ENCODE results near the gene PITPNM2. TPM values are rescaled to one million over a fixed set of nuclear protein-coding genes. Genes with fewer than 3 reads are reported as not detected.

PITPNM2 gene
- total RNA-seq, 1 donor from 2014 or later = 7.5 TPM

- TF ChIP-seq, protein P1, sequence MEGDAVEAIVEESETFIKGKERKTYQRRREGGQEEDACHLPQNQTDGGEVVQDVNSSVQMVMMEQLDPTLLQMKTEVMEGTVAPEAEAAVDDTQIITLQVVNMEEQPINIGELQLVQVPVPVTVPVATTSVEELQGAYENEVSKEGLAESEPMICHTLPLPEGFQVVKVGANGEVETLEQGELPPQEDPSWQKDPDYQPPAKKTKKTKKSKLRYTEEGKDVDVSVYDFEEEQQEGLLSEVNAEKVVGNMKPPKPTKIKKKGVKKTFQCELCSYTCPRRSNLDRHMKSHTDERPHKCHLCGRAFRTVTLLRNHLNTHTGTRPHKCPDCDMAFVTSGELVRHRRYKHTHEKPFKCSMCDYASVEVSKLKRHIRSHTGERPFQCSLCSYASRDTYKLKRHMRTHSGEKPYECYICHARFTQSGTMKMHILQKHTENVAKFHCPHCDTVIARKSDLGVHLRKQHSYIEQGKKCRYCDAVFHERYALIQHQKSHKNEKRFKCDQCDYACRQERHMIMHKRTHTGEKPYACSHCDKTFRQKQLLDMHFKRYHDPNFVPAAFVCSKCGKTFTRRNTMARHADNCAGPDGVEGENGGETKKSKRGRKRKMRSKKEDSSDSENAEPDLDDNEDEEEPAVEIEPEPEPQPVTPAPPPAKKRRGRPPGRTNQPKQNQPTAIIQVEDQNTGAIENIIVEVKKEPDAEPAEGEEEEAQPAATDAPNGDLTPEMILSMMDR (IDR thresholded peaks at IDR 0.05; ENCODE audit: unreplicated experiment) = no peak
- Mint-ChIP-seq H3K27me3 (ENCODE audit: low read depth) (no peaks in the 10 kb centered on the region), H3K9me3 (no peaks in the 10 kb centered on the region), H3K4me1 (no peaks in the 10 kb centered on the region), H3K4me3 (no peak overlapping the region), H3K27ac (no peak overlapping the region), H3K36me3 (peaks cover 22% of the 10 kb centered on the region)
- DNase-seq (ENCODE audit: low spot score in 2 of 2, unreplicated experiment in 2 of 2) = no peak
Measured at GRCh38 chr12:123171967-123172366, 21.1 kb upstream of the PITPNM2 start.

DNA sequence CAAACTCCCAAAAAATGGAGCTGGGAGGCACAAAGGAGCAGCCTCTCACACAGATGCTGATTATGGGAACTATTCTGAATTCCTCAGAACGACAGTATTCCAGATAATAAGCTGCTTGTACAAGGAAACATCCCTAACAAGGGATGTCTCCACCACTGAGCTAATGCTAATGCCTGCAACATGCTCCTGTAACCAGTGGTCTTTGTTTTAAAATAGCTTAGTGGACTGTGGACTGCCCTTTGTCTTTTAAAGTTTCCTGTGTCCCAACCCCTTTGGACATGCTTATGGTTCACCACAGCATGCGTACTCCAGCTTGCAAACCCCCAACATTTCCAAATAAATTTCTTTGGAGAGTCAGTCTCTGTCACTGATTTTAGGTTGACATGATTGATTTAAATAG, 16.4 kb upstream of the PITPNM2 start:
- no peak for DNase-seq (ENCODE audit: low spot score in 2 of 2, unreplicated experiment in 2 of 2)
- TF ChIP-seq, protein P1 (IDR thresholded peaks at IDR 0.05; ENCODE audit: unreplicated experiment) = no peak
- Mint-ChIP-seq H3K4me3 (no peak overlapping the region), H3K4me1 (peaks cover 15% of the 10 kb centered on the region), H3K27ac (no peak overlapping the region), H3K27me3 (ENCODE audit: low read depth) (no peaks in the 10 kb centered on the region), H3K36me3 (peaks cover 19% of the 10 kb centered on the region), H3K9me3 (no peaks in the 10 kb centered on the region)

GRCh38 chr12:123165537-123165936, 14.6 kb upstream of the PITPNM2 start:
- Mint-ChIP-seq H3K9me3 (no peaks in the 10 kb centered on the region), H3K27ac (no peak overlapping the region), H3K4me1 (peaks cover 23% of the 10 kb centered on the region)

DNA sequence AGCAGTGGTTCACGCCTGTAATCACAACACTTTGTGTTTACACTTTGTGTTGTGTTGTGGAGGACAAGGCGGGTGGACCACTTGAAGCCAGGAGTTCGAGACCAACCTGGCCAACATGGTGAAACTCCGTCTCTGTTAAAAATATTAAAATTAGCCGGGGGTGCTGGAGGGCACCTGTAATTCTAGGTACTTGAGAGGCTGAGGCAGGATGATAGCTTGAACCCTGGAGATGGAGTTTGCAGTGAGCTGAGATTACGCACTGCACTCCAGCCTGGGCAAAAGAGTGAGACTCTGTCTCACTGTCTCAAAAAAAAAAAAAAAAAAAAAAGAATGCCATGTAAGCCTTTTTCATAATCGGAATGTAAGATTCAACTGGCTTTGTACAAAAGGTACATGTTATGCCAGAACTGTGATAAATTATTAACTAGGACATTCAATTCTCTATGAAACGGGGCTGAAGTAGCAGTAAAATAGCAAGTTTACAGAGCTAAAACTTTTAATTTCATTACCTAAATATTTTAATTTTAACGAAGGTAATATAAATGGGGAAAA, 13.9 kb upstream of the PITPNM2 start:
- Mint-ChIP-seq H3K9me3 (no peaks in the 10 kb centered on the region), H3K27ac (no peak overlapping the region), H3K36me3 (peaks cover 11% of the 10 kb centered on the region), H3K4me3 (no peak overlapping the region), H3K27me3 (ENCODE audit: low read depth) (no peaks in the 10 kb centered on the region), H3K4me1 (peaks cover 26% of the 10 kb centered on the region)
- DNase-seq (ENCODE audit: low spot score in 2 of 2, unreplicated experiment in 2 of 2) = no peak
- TF ChIP-seq, protein P1 (IDR thresholded peaks at IDR 0.05; ENCODE audit: unreplicated experiment) = no peak

More at GRCh38 chr12:123165537-123165936, 14.6 kb upstream of the PITPNM2 start:
- H3K27me3 Mint-ChIP-seq (ENCODE audit: low read depth) = no peaks in the 10 kb centered on the region
- DNase-seq (ENCODE audit: low spot score in 2 of 2, unreplicated experiment in 2 of 2) = no peak
- no peak overlapping the region for H3K4me3 Mint-ChIP-seq
- TF ChIP-seq, protein P1 (IDR thresholded peaks at IDR 0.05; ENCODE audit: unreplicated experiment) = no peak
- H3K36me3 Mint-ChIP-seq = peaks cover 12% of the 10 kb centered on the region

DNA sequence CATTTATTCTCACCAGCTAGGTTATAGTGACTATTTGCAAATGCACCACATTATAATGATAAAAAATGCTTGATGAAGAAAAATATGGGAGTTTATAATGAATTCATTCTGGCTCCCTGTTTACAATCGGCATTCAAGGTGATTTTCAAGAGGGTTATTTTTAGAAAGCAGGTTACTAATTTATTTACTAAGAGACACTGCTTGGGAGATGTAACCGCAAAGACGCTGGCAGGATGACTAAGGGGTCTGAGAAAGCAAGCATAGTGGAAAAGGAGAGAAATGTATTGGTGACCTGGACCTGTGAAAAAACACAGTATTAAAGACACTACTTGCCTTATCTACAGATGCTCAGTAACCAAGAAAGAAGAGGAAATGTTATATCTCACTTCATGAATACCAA, 13.3 kb upstream of the PITPNM2 start:
- Mint-ChIP-seq H3K4me1 (peaks cover 26% of the 10 kb centered on the region), H3K9me3 (no peaks in the 10 kb centered on the region), H3K36me3 (peaks cover 11% of the 10 kb centered on the region), H3K27me3 (ENCODE audit: low read depth) (no peaks in the 10 kb centered on the region), H3K4me3 (no peak overlapping the region), H3K27ac (no peak overlapping the region)
- DNase-seq (ENCODE audit: low spot score in 2 of 2, unreplicated experiment in 2 of 2) = no peak
- TF ChIP-seq, protein P1 (IDR thresholded peaks at IDR 0.05; ENCODE audit: unreplicated experiment) = no peak

DNA sequence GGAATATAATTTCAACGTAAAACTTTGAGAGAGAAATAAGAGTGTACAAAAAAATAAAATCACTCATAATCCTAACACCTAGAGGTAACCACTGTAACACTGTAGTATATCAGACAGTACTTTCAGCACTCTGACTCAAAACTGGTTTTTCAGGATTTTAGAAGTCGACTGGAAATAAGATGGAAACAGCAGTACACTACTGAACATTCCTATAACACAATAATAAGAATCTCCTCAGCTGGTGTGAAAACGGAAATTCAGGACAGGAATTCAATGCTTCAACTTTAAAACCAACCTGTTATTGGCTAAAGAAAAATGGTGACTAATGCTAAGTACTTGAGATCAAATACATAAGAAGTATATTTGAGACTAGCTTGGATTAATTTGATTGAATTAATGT, 12.3 kb upstream of the PITPNM2 start:
- H3K36me3 Mint-ChIP-seq = peaks cover 11% of the 10 kb centered on the region
- H3K4me1 Mint-ChIP-seq = peaks cover 26% of the 10 kb centered on the region
- H3K9me3 Mint-ChIP-seq = no peaks in the 10 kb centered on the region
- no peak overlapping the region for H3K4me3 Mint-ChIP-seq
- H3K27ac Mint-ChIP-seq = peak overlapping the region; percentile 22
- no peak for DNase-seq (ENCODE audit: low spot score in 2 of 2, unreplicated experiment in 2 of 2)
- TF ChIP-seq, protein P1 (IDR thresholded peaks at IDR 0.05; ENCODE audit: unreplicated experiment) = no peak
- no peaks in the 10 kb centered on the region for H3K27me3 Mint-ChIP-seq (ENCODE audit: low read depth)
